GM19455 (cell line): ENCODE data around the gene GBX2.

Experiments
- ATAC-seq: cut with Tn5 transposase; IDR thresholded peaks from one replicate; pipeline ENCODE4 v1.9.1; 2021; ENCODE audit not compliant: unreplicated experiment

Gene GBX2

DNA sequence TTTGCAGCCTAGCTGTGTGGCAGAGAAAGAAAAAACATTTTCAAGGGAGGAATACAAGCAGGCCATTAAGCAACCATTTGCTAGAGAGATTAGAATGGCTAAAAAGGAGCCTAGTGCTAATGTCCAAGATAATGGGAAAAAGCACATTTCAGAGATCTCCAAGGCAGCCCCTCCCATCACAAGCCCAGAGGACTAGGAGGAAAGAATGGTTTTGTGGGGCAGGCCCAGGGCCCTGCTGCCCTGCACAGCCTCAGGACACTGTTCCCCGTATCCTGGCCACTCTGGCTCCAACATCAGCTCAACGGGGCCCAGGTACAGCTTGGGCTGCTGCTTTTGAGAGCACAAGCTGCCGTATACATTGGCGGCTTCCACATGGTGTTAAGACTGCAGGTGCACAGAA, 16.5 kb upstream of the GBX2 start:
- ATAC-seq, result no peak

DNA sequence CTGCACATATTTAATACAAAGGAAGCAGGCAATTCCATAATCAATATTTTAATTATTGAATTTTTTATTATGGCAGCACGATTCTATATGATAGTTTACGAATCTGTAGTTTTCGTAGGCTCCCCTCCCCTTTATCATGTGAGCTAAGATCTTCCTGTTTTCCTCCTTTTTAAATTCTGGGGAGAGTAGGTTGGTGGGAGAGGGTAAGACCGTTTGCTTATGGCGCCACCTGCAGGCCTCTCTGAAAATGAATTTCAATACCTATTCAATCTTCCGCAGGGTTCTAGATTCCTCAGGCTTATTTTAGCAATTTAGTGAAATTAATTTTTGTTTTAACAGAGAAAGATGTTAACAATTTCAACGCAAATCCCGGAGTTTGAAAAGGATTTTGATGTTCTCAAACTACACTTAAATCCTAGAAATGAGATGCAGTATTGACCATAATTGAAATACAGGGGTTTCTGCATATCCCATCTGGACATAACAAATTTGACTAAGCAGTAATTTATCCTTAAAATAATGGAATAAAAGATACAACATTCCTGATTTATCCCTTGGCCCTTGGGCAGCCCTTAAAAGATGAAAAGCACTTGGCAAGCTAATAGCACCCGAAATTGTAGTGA, 12.8 kb upstream of the GBX2 start:
- no peak for ATAC-seq

DNA sequence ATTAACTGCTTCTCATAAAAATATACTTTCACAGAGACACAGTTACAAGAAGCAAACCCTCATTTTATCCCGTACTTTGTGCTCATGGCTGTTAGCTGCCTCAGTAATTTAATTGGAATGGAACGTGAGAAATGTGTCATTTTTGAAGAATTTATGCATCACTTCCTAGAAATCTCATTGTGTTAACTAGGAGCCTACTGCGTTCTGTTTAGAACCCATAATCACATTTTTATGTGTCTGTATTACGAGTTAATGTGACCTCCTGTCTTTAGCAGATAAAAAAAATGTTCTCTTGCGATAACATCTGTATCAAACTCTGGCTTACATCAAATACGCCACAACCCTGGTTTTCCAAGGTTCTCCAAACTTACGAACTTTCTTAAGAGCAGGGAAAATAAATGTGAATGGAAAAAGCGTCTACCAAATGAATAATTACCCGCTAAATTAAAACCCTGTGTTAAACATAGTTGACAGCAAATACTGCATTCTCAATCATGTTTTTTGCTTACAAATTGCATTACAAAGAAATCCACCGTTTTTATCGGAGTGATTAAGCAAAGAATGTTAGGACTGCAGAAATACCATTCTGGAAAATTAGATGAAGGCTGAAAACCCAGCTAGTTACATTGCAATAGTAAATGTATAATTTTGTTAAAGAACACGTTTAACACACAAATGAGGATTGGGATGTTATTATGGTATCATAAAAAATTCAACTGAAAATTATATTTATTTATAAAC, 12.1 kb upstream of the GBX2 start:
- no peak for ATAC-seq

DNA sequence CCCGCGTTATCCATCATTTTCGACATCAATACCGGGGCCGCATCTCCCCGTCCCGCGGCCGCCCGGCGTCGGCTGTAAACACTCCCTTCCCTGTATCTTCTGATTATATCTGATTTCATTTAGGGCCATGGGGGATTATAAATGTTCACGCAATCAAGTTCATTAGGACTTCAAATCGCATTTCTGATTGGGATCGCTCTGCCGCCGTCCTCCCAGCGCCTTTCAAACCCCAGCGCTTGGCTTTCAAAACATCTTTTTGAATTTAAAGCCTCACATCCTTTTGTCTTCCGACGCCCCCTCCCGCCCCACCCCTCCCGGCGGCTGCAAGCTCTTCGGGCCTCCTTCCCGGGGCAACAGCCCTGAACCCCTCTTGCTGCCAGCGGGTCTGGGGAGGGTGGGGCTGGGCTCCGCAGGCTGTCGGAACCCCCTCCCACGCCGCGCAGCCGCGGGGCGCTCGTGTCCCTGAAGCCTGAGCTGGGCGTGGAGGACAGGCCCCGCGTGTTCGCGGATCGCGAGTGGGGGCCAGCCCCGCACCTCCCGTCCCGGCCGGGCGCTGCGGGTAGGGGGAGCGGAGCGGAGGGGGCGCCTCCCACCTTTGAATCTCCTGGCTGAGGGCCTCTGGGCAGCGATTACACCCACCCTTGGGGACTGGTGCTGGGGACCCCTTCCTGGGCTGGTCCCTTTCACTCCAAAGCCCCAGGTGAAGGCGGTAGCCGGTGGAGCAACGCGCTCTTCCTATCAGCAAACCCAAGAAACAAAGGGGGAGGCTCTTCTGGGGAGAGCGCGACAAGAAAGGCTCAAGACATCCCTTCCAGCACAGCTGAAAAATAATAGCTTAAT, 11.3 kb upstream of the GBX2 start:
- ATAC-seq, result no peak

DNA sequence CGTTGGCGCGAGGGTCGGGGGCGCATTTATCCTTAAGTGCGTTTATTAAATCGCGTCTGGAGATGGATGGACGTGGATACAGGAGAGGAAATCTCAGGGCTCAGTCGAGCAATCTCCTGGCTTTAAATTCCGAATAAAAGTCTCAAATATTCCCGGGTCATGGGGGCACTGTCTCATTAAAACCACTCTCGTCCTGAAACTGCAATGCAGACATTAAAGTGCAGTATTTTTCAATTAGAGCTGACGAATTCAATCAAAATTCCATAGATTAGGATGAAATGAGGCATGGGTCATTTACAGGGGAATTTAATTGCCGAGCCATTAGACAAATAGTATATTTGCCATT, 10.7 kb upstream of the GBX2 start:
- no peak for ATAC-seq

DNA sequence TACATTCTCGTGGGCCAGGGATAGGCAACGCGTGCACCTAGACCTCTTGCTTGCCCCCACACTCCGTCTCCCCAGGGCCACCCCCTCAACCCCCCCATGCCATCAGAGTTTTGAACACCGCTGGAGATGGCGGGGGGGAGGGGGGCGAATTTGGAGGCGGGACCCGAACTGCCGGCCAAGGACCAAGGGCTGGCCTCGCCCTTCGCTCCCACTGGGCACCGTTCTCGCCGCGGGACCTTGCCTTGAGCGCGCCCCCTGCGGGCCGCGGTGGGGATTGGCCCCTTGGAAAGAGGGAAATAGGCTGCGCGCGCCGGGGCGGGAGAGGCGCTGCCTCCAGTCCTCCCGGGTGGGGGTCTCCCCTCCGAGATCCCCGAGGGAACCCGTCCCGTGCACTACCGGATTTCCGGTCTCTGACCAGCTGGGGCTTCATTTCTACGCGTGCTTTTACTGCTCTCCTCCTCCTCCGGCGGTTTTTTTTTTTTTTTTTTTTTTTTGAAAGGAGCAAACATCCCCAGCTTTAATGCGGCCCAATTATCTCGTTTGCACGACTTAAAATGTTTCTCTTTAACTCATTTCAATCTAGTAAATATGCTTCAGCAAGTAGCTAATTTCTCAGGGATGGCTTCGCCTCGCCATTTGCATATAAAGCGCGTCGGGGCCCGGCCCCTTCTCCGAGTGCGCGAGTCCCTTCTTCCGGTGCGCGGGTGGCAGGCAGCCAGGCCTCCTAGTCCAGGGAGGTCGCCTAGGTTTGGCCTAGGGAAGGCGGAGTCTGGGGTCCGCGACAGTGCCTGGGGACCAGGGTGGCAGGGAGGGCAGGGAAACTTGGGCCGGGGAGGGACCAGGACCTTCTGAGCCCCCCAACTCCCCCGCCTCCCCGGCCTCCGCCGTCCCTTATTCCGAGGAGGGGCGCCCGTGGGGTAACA, 10.0 kb upstream of the GBX2 start:
- no peak for ATAC-seq

DNA sequence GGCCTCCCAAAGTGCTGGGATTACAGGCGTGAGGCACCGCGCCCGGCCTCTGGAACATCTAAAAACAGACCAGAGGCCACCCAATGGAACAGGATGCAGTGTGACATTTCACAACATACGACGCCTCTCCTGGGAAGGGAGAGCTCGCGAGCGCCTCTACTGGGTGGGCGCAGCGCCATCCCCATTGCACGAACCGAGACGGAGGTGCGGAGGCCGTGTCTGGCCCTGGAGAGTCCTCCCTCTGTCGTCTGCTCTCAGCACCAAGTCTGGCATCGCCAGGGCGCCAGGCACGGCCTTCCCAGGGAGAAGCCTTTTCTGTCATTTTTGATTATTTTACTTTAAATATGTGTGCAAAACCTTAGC, 9.4 kb upstream of the GBX2 start:
- no peak for ATAC-seq

DNA sequence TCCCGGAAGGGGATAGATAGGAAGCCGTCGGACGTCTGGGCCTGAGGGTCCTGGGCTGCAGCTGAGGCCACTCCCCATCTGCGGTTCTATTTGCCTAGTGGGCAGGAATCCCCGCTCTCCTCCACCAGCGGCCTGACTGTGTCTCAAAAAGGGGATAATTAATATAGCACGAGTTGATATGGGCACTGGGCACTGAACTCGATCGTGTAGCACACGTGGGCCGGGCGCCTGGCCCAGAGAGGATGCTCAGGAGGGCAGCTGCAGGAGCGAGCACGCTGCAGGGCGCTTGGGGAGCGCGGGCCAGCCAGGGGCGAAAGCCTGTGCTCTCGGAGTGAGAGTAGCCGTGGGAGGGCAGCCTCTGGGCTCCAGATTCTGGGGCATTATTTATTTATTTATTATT, 8.8 kb upstream of the GBX2 start:
- ATAC-seq, result no peak

DNA sequence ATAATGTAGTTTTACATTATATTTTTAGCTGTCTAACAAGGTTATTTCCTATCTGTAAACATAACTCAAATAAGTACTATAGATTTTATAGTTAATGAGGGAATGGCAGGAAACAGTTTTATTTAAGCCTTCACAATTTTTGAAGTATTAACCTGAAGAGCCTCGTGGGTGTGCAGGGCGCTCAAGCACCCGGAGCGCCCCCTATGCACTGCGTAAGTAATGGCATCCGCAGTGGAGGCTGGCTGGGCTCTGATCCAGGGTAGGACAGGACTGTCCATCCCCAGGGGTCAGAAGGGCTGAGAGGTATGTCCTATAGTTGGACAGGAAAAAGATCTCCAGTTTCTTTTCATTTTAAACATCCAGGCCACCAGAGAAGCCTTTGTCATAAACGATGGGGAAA, 8.2 kb upstream of the GBX2 start:
- ATAC-seq, result no peak

DNA sequence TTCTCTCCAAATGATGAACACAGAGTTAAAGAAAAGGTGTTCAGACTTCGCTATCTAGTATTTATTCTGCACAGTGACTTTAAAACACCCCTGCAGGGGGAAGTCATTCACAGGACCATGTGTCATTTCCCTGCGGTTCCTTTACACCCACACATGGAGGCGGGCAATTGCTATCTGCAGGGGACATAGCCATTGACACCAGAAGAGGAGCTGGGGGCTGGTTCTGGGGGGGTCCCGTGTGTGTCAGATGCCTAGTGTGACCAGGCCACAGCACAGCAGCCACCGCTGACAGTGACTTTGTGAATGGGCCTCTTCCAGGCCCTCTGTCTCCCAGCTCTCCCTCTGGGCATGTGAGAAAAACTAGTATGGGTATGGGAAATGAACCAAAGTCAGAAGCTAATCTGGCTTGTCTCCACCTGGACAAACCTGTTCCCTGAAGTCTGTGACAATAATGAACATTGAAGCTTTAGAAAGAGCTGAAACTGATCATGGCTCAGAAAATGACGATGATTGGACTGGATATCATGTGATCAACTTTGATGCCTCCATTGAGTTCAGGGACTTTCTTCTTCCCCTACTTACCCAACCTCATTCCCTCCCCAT, 7.5 kb upstream of the GBX2 start:
- no peak for ATAC-seq

DNA sequence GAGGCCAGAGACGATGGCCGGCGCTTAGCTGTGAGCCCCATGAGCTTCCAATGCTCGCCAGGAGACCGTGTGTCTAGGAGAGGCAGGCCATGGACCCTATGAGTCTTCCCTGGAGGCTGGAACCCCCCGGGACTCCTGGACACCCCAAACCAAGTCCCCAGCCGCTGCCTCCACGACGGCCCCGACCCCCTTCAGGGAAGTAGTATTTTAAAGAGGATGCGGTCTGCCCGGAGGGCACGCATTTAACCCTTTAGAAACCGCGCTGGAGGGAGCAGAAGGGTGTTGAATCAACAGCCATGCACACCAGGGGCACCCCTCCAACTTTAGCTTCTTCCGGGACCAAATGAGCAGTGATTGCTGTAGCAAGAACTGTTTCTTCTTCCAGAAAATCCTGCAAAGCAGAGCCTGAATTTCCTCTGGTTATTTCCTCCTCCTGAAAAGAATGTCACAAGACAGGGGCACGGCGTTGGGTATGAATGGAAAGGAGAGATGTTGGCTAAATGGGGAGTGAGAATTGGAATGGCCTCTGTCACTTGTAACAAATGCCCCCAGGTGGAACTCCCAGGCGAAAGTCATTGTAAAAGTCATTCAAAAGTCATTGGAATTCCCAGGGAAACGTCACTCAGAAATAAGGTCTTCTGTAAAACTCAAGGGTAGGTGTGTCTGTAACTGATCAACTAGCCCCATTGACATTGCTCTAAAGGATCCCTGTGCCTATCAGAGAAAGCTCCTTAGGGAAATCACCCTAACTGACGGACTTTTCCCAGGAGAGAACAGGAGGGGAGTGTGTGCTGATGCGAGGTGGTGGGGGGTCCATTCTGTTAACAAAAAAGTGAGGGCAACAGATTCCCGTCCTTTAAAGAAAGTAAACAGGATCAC, 5.8 kb upstream of the GBX2 start:
- no peak for ATAC-seq

DNA sequence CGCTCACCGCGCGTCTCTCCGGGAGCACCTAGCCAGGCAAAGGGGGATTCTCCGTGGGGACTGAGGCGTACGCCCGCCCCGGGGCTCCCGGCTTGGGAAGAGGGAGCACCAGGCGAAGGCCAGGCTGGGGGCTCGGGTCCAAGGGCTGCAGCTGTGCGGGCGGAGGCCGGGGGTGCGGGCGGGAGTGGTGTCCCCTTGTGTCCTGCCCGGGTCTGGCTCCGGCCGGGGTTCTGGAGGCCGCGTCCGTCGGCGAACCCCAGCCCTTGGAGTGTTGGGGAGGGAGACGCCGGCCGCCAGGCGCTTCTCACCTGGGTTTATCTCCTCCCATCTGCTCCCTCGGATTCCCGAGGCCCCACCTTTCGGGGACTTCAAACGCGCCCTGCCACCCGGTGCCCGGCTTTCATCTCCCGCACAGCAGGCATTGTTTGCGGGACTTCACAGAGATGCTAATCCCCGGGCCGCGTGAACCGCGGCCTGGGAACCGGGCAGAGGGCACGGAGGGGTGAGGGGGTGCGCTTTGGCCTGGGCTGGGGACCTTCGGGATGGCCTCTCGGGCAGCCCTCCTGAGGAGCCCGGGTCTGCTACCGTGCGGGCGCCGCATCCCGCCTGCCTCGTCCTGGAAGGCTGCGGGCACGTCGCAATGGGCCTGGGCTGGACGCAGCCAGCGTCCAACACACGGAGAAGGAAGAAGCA, 5.0 kb upstream of the GBX2 start:
- ATAC-seq, result no peak

DNA sequence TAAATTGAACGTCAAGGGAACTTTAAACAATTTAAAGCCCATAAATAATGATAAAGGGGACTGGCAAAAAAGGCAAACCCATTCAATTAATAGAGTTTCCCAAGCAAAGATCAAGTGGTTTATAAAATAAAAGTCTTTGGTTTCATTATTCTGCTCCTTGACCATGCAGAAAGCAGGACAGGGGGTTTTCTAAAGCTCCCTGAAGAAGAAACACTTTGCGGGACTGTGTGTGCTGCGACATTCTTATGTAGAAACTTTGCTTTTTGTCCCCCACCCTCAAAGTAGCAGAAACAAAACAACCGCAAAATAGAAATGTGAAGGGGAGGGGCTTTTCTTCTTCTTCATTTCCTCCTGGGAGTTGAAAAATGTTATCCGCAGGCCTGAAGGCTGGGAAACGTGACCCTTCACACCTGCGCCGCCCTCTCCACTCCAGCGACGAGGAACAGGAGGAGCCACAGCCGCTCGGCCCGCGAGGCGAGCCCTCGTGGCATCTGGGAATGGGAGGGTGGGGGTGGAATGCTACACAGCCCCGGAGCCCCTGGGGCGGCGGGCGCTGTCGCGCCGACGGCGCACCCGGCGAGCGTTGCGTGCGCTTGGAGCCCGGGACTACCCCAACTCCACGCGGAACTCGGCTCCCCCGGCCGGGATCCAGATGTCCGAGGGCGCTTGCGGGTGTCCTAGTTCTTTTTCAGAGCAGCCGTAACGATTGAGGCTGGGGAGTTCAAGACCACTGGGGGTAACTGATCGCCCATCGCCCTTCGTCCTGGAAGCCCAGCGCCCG, 4.3 kb upstream of the GBX2 start:
- ATAC-seq, result no peak

DNA sequence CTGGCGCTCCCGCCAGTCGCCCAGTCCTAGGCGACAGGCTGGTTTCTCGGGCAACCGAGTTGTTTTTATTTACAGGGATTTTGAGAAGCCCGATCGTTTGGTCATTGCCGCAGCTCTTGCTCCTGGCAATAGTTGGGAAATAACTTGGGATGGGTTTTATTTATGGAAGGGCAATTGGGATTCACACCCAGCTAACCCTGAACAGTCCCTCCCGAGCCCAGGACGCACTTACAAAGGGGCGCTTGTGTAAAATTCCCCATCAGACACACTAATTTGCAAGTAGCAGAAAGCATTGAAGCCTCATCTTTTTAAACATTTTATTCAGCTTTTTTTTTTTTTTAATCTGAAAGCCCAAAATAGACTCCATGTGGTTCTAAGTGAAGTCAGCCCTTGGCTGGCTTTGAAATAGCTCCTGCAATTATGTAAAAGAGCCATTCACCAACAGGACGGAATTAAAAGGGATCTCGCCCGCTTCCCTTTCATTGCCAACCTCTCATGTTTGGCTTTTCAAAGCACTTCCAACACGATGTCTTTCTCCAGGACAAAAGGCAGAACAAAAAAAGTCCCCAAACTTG, 3.6 kb upstream of the GBX2 start:
- ATAC-seq, result no peak

DNA sequence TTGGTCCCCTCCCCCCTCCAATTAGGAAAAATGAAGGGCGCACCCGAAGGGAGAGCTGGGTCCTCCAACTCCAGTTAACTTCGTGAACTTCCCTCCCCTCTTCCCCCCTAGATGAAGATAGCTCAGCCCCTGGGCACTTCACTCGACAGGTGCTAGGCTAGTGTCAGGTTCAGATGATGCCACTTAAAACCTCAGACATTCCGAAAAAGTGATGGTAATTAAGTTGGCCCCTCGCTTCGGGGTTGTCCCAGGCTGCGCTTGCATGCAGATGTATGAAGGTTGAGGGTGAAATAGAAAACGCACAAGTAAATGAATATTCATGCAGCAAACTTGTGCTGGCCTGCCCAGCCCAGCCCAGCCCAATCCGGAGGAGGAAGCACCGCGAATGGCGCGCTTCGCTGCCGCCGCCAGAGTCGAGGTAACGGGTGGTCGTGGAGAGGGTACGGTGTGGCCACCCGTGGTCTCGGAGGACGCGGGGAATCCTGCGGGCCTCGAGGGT, 3.0 kb upstream of the GBX2 start:
- ATAC-seq, result no peak

DNA sequence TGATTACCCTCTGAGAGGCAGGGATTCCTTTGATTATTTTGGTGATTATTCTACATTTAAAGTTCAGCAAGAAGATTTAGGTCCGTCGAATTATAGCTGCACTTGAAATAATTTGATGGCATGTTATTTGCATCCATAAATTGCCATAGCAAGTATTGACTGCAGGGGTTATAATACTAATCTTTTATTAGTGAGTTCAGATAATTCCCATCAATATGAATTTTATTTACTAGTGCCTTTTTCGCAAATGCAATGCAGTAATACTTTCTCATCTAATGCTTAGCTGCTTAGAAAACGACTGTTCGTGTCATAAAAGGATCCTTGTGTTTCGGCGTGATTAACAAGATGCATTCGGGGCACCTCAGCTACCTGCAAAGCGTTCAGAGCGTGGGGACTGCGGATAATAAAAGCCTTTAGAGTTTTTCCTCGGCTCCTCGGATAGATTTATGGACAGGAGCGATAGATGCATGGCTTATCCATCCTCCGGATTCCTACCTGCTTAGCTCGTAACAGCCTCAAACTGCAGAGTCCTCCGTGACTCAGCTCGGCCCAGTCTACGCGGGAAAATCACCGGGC, 2.5 kb upstream of the GBX2 start:
- no peak for ATAC-seq

DNA sequence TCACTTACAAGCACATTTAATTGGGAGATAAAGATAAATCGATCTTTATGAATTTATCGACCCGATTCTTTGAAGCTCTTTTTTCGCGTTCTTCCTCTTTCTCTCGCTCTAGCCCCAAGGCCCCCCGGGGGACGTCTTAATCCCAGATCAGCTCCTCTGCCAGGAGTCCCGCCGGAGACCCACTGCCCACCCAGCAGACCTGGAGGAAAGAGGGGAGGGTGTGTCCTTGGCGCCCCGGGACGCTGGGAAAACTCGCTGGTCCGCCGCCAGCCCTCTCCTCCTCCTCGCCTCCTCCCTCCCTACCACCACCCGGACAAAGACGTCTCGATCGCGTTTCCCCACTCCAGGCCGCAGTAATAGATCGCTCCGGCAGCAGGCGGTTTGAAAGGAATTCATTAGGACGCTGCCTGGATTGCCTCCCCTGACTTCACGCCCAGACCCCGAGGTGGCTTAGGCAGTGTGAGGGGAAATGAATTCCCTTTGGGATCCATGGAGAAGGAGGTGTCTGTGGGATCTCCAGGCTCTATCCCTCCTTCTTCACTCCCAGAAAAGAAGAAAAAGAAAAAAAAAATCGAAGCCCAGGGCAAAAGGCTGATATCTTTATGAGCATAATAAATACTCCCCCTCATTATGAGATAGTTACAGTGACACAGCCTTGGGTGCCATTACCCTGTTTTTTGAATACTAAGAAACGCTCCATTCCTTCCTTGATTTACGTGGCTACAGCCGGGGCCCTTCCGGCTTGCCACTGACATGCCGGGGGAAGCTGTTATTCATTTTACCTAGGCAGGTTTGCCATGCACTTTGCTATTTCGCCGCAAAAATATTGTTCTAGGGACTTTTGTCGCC, 1.8 kb upstream of the GBX2 start:
- ATAC-seq, result no peak
